ENCODE results near the gene CADPS.

DNA sequence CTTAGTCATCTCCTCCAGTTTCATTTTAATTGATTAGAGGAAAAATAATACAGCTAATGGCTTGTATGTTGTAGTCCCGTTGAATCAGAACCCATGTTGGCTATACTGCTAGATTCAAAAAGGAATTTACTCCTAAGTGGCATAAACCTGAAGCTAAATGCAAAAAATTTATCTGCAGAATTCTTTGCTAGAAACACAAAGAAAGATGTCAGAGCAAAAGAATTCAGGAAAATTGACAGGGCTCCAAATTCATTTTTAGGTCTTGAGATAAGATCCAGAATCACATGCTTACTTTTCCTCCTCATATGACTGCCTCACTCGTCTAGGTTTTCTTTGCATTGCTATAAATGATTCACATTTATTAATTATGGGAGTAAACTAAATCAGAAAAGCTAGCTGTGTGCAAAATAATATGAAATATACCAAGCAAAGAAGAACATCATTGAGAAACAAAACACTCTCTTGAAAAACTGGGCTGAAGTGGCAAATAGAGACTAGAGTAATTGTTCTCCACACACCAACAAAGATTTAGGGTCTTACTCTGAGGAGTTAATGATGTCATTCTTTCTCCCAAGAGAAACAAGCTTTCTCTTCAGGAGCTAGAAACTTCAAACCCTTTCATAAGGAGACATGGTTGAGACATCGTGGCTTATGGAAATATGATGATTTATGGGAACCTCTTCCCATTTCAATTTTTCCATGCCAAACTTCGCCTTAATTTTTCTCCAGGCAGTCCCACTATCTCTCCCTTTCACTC, 407.1 kb downstream of the CADPS start:
- TF ChIP-seq, protein P1, sequence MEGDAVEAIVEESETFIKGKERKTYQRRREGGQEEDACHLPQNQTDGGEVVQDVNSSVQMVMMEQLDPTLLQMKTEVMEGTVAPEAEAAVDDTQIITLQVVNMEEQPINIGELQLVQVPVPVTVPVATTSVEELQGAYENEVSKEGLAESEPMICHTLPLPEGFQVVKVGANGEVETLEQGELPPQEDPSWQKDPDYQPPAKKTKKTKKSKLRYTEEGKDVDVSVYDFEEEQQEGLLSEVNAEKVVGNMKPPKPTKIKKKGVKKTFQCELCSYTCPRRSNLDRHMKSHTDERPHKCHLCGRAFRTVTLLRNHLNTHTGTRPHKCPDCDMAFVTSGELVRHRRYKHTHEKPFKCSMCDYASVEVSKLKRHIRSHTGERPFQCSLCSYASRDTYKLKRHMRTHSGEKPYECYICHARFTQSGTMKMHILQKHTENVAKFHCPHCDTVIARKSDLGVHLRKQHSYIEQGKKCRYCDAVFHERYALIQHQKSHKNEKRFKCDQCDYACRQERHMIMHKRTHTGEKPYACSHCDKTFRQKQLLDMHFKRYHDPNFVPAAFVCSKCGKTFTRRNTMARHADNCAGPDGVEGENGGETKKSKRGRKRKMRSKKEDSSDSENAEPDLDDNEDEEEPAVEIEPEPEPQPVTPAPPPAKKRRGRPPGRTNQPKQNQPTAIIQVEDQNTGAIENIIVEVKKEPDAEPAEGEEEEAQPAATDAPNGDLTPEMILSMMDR (conservative IDR thresholded peaks at IDR 0.05; ENCODE audit: low read depth, low read length) = no peak
- no peak for TF ChIP-seq EZH2 (IDR thresholded peaks at IDR 0.05; ENCODE audit: borderline replicate concordance, low read depth, low read length, poor library complexity, severe bottlenecking)

Data from A673 (cell line).